Keratinocyte (primary cell): ENCODE measurements around the gene TDRD9. TPM values are rescaled to one million over a fixed set of nuclear protein-coding genes. Genes with fewer than 3 reads are reported as not detected.

ENCODE experiments used
- DNase-seq: peaks from one replicate; pipeline ENCODE4 v3.0.0-alpha.2; 2011; ENCODE audit warnings: low read depth, missing footprints, low spot score
- FAIRE-seq: peaks from 2 replicates; lab custom pipeline; 2011; peaks lifted over from hg19 to GRCh38; lab: Jason Lieb, UNC
- H2AFZ ChIP-seq: 2 replicates; pipeline ENCODE4 v1.6.0; 2012; ENCODE audit warnings: low read length, control low read depth, inconsistent platforms; ENCODE audit not compliant: control insufficient read depth
- H3K27ac ChIP-seq: 2 replicates; pipeline ENCODE4 v1.5.1; 2011; ENCODE audit warnings: low read length; ENCODE audit not compliant: control insufficient read depth, insufficient read depth
- H3K27me3 ChIP-seq: 3 replicates; pipeline ENCODE4 v1.6.0; 2011; ENCODE audit warnings: low read length; ENCODE audit not compliant: control insufficient read depth, insufficient read depth; ENCODE audit errors: extremely low read depth
- H3K36me3 ChIP-seq, 2 experiments: 2 replicates in 1 of 2; 3 replicates in 1 of 2; pipeline ENCODE4 v1.5.1; 2011; ENCODE audit warnings: low read length in 2 of 2, mild to moderate bottlenecking in 1 of 2; ENCODE audit not compliant: control insufficient read depth in 2 of 2, insufficient read depth in 2 of 2; ENCODE audit errors: extremely low read depth in 1 of 2
- H3K4me1 ChIP-seq: 3 replicates; pipeline ENCODE4 v1.5.1; 2011; ENCODE audit warnings: low read length; ENCODE audit not compliant: control insufficient read depth, insufficient read depth; ENCODE audit errors: extremely low read depth
- H3K4me2 ChIP-seq: 3 replicates; pipeline ENCODE4 v1.6.0; 2011; ENCODE audit warnings: low read depth, low read length; ENCODE audit not compliant: control insufficient read depth, insufficient read depth; ENCODE audit errors: extremely low read depth
- H3K4me3 ChIP-seq, 3 experiments: fragments of 200-600 bp in 1 of 3; sonication (generic) in 1 of 3; 2 replicates in 2 of 3; 3 replicates in 1 of 3; pipeline ENCODE4 v1.5.1; 2011 to 2016; ENCODE audit warnings: low read length in 3 of 3, mild to moderate bottlenecking in 3 of 3, control low read depth in 2 of 3, inconsistent platforms in 1 of 3, low read depth in 1 of 3, mixed read lengths in 1 of 3, mixed run types in 1 of 3, moderate library complexity in 1 of 3; ENCODE audit not compliant: control insufficient read depth in 2 of 3, insufficient read depth in 2 of 3; ENCODE audit errors: extremely low read depth in 1 of 3
- H3K79me2 ChIP-seq: 2 replicates; pipeline ENCODE4 v1.6.0; 2012; ENCODE audit warnings: low read length; ENCODE audit not compliant: control insufficient read depth, insufficient read depth
- H3K9ac ChIP-seq: 3 replicates; pipeline ENCODE4 v1.6.0; 2011; ENCODE audit warnings: low read length; ENCODE audit not compliant: control insufficient read depth, insufficient read depth; ENCODE audit errors: extremely low read depth
- H3K9me1 ChIP-seq: 3 replicates; pipeline ENCODE4 v1.6.0; 2011; ENCODE audit warnings: low read length; ENCODE audit not compliant: control insufficient read depth, insufficient read depth; ENCODE audit errors: extremely low read depth
- H3K9me3 ChIP-seq: 2 replicates; pipeline ENCODE4 v1.5.1; 2012; ENCODE audit warnings: low read depth, low read length; ENCODE audit not compliant: control insufficient read depth
- H4K20me1 ChIP-seq: 3 replicates; pipeline ENCODE4 v1.6.0; 2011; ENCODE audit warnings: low read length; ENCODE audit not compliant: control insufficient read depth, insufficient read depth; ENCODE audit errors: extremely low read depth
- EZH2 ChIP-seq: IDR thresholded peaks from one replicate; pipeline ENCODE4 v1.6.1; 2012; ENCODE audit warnings: inconsistent platforms, mild to moderate bottlenecking, low read length, moderate library complexity
- dilution Hi-C: fragments of 300-500 bp; cut with MboI; formaldehyde crosslinking; loops from one replicate; pipeline ENCODE4 v1.7.0; 2020; ENCODE audit warnings: low sequenced_read_pairs; ENCODE audit not compliant: extremely low pct_ligation_motif_present
- polyA plus RNA-seq, 5 experiments: library from polyadenylated mRNA; depleted of rRNA in 3 of 5; stranded (reverse) in 3 of 5; stranded (forward) in 1 of 5; unstranded in 1 of 5; fragments of >200 nt; gene quantifications; 1 replicate in 1 of 5; 2 replicates in 3 of 5; 3 replicates in 1 of 5; pipeline versions ENCODE4 v1.2.1 to v1.2.3, GENCODE V29; 2011 to 2012; ENCODE audit warnings: missing spikeins in 2 of 5, low read depth in 1 of 5, low replicate concordance in 1 of 5
- TF ChIP-seq, protein P1 (sequence below), 3 experiments: IDR thresholded peaks in 1 of 3; conservative IDR thresholded peaks in 1 of 3; optimal IDR thresholded peaks in 1 of 3; 2 replicates in 2 of 3; 3 replicates in 1 of 3; pipeline versions ENCODE3 to v1.5.1; 2011; ENCODE audit warnings: low read length in 3 of 3, mild to moderate bottlenecking in 3 of 3, moderate library complexity in 2 of 3, control low read depth in 1 of 3, inconsistent platforms in 1 of 3; ENCODE audit not compliant: insufficient read depth in 2 of 3; ENCODE audit errors: extremely low read depth in 1 of 3

The TDRD9 gene
- polyA plus RNA-seq, 1 donor (not counting 4 experiments of a cell fraction or from before 2014, with no cell fraction given), result 0.10 TPM

DNA sequence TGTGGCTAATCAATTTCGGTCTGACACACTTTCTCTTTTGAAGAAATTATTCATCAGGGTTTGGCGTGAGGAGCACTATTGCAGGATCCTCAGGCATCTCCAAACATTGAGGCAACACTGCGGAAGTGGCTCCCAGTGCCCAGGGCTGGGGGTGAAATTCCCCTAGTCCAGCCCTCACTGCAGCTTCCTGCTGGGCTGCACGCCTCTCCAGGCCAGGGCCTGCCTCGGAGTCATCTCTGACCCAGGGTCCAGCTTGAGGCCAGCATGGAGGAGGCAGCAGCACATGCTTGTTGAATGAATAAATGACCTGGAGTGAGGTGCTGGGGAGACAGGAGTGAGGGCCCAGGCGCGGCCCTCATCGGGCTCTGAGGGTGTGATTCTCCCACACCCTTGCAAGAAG, 36.0 kb upstream of the TDRD9 start:
- no peak for FAIRE-seq
- Histone ChIP-seq H3K27ac (no peak overlapping the region), H3K4me1 (no peaks in the 10 kb centered on the region), H3K9me1 (no peaks in the 10 kb centered on the region), H3K4me3 (no peak overlapping the region), H3K9me3 (no peaks in the 10 kb centered on the region), H3K27me3 (no peaks in the 10 kb centered on the region), H3K36me3 (no peaks in the 10 kb centered on the region), H3K79me2 (no peaks in the 10 kb centered on the region), H4K20me1 (no peaks in the 10 kb centered on the region), H2AFZ (no peak overlapping the region), H3K9ac (no peak overlapping the region), H3K4me2 (no peak overlapping the region)
- DNase-seq, result no peak
- no peak for TF ChIP-seq EZH2
- TF ChIP-seq, protein P1, sequence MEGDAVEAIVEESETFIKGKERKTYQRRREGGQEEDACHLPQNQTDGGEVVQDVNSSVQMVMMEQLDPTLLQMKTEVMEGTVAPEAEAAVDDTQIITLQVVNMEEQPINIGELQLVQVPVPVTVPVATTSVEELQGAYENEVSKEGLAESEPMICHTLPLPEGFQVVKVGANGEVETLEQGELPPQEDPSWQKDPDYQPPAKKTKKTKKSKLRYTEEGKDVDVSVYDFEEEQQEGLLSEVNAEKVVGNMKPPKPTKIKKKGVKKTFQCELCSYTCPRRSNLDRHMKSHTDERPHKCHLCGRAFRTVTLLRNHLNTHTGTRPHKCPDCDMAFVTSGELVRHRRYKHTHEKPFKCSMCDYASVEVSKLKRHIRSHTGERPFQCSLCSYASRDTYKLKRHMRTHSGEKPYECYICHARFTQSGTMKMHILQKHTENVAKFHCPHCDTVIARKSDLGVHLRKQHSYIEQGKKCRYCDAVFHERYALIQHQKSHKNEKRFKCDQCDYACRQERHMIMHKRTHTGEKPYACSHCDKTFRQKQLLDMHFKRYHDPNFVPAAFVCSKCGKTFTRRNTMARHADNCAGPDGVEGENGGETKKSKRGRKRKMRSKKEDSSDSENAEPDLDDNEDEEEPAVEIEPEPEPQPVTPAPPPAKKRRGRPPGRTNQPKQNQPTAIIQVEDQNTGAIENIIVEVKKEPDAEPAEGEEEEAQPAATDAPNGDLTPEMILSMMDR (optimal IDR thresholded peaks at IDR 0.05 in 1 of 3, IDR thresholded peaks at IDR 0.05 in 1 of 3, conservative IDR thresholded peaks at IDR 0.05 in 1 of 3; ENCODE audit: extremely low read depth in 1 of 3, insufficient read depth in 2 of 3, low read length in 3 of 3), result no peak
- dilution Hi-C loops, result no loop called here

DNA sequence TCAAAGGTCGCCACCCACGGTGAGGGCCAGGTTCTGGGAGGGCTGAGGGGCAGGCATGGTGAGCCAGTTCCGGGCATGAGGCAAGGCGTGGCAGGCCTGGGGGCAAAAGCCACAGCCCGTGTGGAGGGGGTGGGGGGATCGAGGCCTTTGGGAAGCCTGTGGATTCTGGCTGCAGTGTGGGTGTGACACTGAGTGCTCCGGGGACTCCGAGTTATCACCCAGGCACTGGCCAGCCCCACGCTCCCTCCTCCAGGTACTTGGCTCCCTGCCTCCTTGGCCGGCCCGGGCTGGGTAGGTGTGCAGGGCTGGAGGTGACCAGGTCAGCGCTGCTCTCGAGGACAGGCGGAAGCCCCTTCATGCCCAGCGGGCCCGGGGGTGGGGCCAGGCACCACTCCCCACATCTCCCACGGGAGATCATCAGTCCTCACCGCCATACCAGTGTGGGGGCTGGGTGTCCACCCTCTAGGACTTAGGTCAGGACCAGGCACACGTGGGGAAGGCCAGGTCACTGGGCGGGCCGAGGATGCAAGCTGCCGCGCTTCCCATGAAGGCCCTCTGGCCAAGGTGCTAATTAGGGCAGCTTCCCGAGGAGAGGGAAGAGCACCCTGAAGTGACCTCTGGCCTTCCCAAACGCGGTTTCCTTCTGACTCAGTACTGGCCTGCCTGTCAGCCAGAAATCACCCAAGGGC, 34.1 kb upstream of the TDRD9 start:
- Histone ChIP-seq H4K20me1 (no peaks in the 10 kb centered on the region), H3K9me1 (no peaks in the 10 kb centered on the region), H2AFZ (no peak overlapping the region), H3K9me3 (no peaks in the 10 kb centered on the region), H3K27me3 (no peaks in the 10 kb centered on the region), H3K27ac (no peak overlapping the region), H3K79me2 (no peaks in the 10 kb centered on the region), H3K4me3 (no peak overlapping the region), H3K4me2 (no peak overlapping the region), H3K4me1 (peaks cover 11% of the 10 kb centered on the region), H3K9ac (no peak overlapping the region), H3K36me3 (no peaks in the 10 kb centered on the region)
- FAIRE-seq (no peak), DNase-seq (no peak)
- no peak for TF ChIP-seq EZH2
- TF ChIP-seq, protein P1 (optimal IDR thresholded peaks at IDR 0.05 in 1 of 3, IDR thresholded peaks at IDR 0.05 in 1 of 3, conservative IDR thresholded peaks at IDR 0.05 in 1 of 3; ENCODE audit: extremely low read depth in 1 of 3, insufficient read depth in 2 of 3, low read length in 3 of 3), result no peak
- dilution Hi-C loops, result no loop called here
